H1 (cell line): Measurements from ENCODE around the gene FOXB1.

Experiments used
- CHD1 ChIP-seq: IDR thresholded peaks from 2 replicates; pipeline ENCODE4 v1.6.1; 2012; ENCODE audit warnings: low read depth, low read length, improper control_type of control experiment
- CTCF ChIP-seq, 3 experiments: IDR thresholded peaks; 1 replicate in 2 of 3; 2 replicates in 1 of 3; pipeline versions ENCODE4 v1.5.1 to v1.6.1; 2011; ENCODE audit warnings: low read length in 3 of 3, mild to moderate bottlenecking in 3 of 3, inconsistent platforms in 2 of 3, low read depth in 1 of 3, moderate library complexity in 1 of 3; ENCODE audit not compliant: insufficient read depth in 1 of 3; ENCODE audit errors: control extremely low read depth in 1 of 3
- JUN ChIP-seq: IDR thresholded peaks from 2 replicates; pipeline ENCODE4 v1.6.1; 2011; ENCODE audit warnings: low read depth, mild to moderate bottlenecking, improper control_type of control experiment, low read length
- JUND ChIP-seq: IDR thresholded peaks from 2 replicates; pipeline ENCODE4 v1.6.1; 2011; ENCODE audit warnings: mild to moderate bottlenecking, improper control_type of control experiment, low read length
- NRF1 ChIP-seq: IDR thresholded peaks from 2 replicates; pipeline ENCODE4 v1.6.1; 2011; ENCODE audit warnings: mild to moderate bottlenecking, low read depth, low read length, improper control_type of control experiment
- POLR2AphosphoS5 ChIP-seq: IDR thresholded peaks from 2 replicates; pipeline ENCODE4 v1.6.1; 2011; ENCODE audit warnings: low read depth, low read length
- SRF ChIP-seq: IDR thresholded peaks from 2 replicates; pipeline ENCODE4 v1.6.1; 2011; ENCODE audit warnings: mild to moderate bottlenecking, low read depth, low read length, moderate library complexity
- TEAD4 ChIP-seq: IDR thresholded peaks from 2 replicates; pipeline ENCODE4 v1.6.1; 2012; ENCODE audit warnings: low read depth, low read length, inconsistent platforms, mixed read lengths
- YY1 ChIP-seq: IDR thresholded peaks from 2 replicates; pipeline ENCODE4 v1.6.1; 2011; ENCODE audit warnings: low read depth, mild to moderate bottlenecking, low read length

- TF ChIP-seq SRF (no peak), CTCF (IDR thresholded peaks at IDR 0.05; ENCODE audit: control extremely low read depth in 1 of 3, insufficient read depth in 1 of 3, low read depth in 1 of 3, low read length in 3 of 3) (no peak), POLR2AphosphoS5 (no peak), TEAD4 (no peak), CHD1 (no peak), NRF1 (no peak), JUND (no peak), JUN (no peak), YY1 (no peak)
Measured at GRCh38 chr15:59991834-59992233, 12.3 kb upstream of the FOXB1 start.
